Measurements from ENCODE around the gene TMPRSS11E.

GRCh38 chr4:68451246-68452211 lies 4.3 kb downstream of the TMPRSS11E start:
- TF ChIP-seq SALL2 (tag by site-specific recombination; IDR thresholded peaks at IDR 0.05; ENCODE audit: borderline replicate concordance) (no peak), ZNF133 (tag by site-specific recombination; IDR thresholded peaks at IDR 0.05) (no peak), ZNF639 (tag by site-specific recombination; IDR thresholded peaks at IDR 0.05) (no peak), PRDM2 (tag by site-specific recombination; IDR thresholded peaks at IDR 0.05; ENCODE audit: borderline replicate concordance) (no peak), ZNF311 (tag by site-specific recombination; IDR thresholded peaks at IDR 0.05; ENCODE audit: borderline replicate concordance) (no peak), ZNF274 (IDR thresholded peaks at IDR 0.05; ENCODE audit: low read length) (no peak), ZNF274 (tag by site-specific recombination; IDR thresholded peaks at IDR 0.05; ENCODE audit: borderline replicate concordance) (no peak), GLI2 (tag by site-specific recombination; IDR thresholded peaks at IDR 0.05; ENCODE audit: borderline replicate concordance, low read depth) (no peak), SETDB1 (IDR thresholded peaks at IDR 0.05; ENCODE audit: insufficient read length, low read length) (no peak), ZNF140 (tag by site-specific recombination; IDR thresholded peaks at IDR 0.05) (no peak)
- TF ChIP-seq, protein P1, sequence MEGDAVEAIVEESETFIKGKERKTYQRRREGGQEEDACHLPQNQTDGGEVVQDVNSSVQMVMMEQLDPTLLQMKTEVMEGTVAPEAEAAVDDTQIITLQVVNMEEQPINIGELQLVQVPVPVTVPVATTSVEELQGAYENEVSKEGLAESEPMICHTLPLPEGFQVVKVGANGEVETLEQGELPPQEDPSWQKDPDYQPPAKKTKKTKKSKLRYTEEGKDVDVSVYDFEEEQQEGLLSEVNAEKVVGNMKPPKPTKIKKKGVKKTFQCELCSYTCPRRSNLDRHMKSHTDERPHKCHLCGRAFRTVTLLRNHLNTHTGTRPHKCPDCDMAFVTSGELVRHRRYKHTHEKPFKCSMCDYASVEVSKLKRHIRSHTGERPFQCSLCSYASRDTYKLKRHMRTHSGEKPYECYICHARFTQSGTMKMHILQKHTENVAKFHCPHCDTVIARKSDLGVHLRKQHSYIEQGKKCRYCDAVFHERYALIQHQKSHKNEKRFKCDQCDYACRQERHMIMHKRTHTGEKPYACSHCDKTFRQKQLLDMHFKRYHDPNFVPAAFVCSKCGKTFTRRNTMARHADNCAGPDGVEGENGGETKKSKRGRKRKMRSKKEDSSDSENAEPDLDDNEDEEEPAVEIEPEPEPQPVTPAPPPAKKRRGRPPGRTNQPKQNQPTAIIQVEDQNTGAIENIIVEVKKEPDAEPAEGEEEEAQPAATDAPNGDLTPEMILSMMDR (tag by site-specific recombination; IDR thresholded peaks at IDR 0.05): no peak
